Esophagus squamous epithelium (tissue), 5 donors: ENCODE data around the gene LRP1. TPM values are rescaled to one million over a fixed set of nuclear protein-coding genes. Genes with fewer than 3 reads are reported as not detected.
A peak's percentile ranks its signal among the peaks of the same experiment; 100 is the strongest.

Experiments used
- DNase-seq: peaks from one replicate; lab custom pipeline; 2025; lab: John Stamatoyannopoulos, UW
- H3K27ac ChIP-seq, 4 donors: fragments of 200-600 bp; sonication (generic); one replicate each; pipeline ENCODE4 v1.5.1; 2016 to 2019; ENCODE audit warnings: mild to moderate bottlenecking in 1 of 4
- H3K27me3 ChIP-seq, 4 donors: fragments of 200-600 bp; sonication (generic); 1 replicate in 3 of 4; 2 replicates in 1 of 4; pipeline versions ENCODE4 v1.5.1 to v1.6.0; 2017 to 2021; ENCODE audit warnings: antibody characterized with exemption in 1 of 4
- H3K36me3 ChIP-seq, 3 donors: fragments of 200-600 bp; sonication (generic); one replicate each; pipeline ENCODE4 v1.5.1; 2016 to 2019
- H3K4me1 ChIP-seq, 3 donors: fragments of 200-600 bp; sonication (generic); one replicate each; pipeline ENCODE4 v1.5.1; 2017 to 2019
- H3K4me3 ChIP-seq, 4 donors: fragments of 200-600 bp; sonication (generic); 1 replicate in 3 of 4; 2 replicates in 1 of 4; pipeline ENCODE4 v1.5.1; 2016 to 2019; ENCODE audit warnings: mild to moderate bottlenecking in 2 of 4, moderate library complexity in 1 of 4
- H3K9me3 ChIP-seq, 3 donors: fragments of 200-600 bp; sonication (generic); one replicate each; pipeline ENCODE4 v1.5.1; 2016 to 2019
- CTCF ChIP-seq, 6 experiments: fragments of 450-650 bp in 4 of 6; fragments of 200-600 bp in 2 of 6; sonication (generic) in 2 of 6; IDR thresholded peaks; one replicate each; pipeline ENCODE4 v1.5.1; 2016 to 2019; ENCODE audit warnings: antibody characterized with exemption in 6 of 6, mild to moderate bottlenecking in 4 of 6, moderate library complexity in 4 of 6
- POLR2A ChIP-seq, 4 donors: fragments of 450-650 bp; IDR thresholded peaks; one replicate each; pipeline ENCODE4 v1.6.1; 2017; ENCODE audit warnings: antibody characterized with exemption in 4 of 4, mild to moderate bottlenecking in 4 of 4, moderate library complexity in 3 of 4
- WGBS, 2 donors: methylation state at CpG; one replicate each; pipeline ENCODE4 v1.1.5; 2018; 5-methylcytosine and 5-hydroxymethylcytosine counted together
- intact Hi-C: fragments of 100-400 bp; cut with DNase I; formaldehyde crosslinking; loops from one replicate; pipeline ENCODE4 v1.15.0; 2022
- total RNA-seq, 4 donors: library from RNA; depleted of rRNA; stranded (reverse); fragments of >200 nt; gene quantifications; one replicate each; pipeline ENCODE4 v1.1.0, GENCODE V29; 2016
- donor health status: DM: yes; HTN: yes; CAD: no.

Gene LRP1
- total RNA-seq, 4 donors from 2014 or later = 60.8 to 147 (median 81.9) TPM

GRCh38 chr12:57094208-57095160 is 33.8 kb upstream of the LRP1 start:
- H3K27me3 ChIP-seq = no peaks in the 10 kb centered on the region
- no peaks in the 10 kb centered on the region for H3K9me3 ChIP-seq
- no peak for TF ChIP-seq CTCF (IDR thresholded peaks at IDR 0.05)
- no peak for TF ChIP-seq POLR2A (IDR thresholded peaks at IDR 0.05)
- intact Hi-C loops = no loop called here
- 24 to 43% methylated on average over 11 to 15 of the region's 15 CpGs for WGBS, 2 donors
- H3K27ac ChIP-seq = peak overlapping the region; percentile 76 to 100 (median 98)
- peaks cover 55 to 99% (median 66%) of the 10 kb centered on the region in 3 donors for H3K4me1 ChIP-seq
- DNase-seq = no peak
- H3K4me3 ChIP-seq = peak overlapping the region in 2 of 4 donors; percentile 6 to 38
- peaks cover 23 to 82% (median 35%) of the 10 kb centered on the region in 3 donors for H3K36me3 ChIP-seq

GRCh38 chr12:57095440-57095839 is 32.8 kb upstream of the LRP1 start:
- H3K4me1 ChIP-seq = peaks cover 55 to 100% (median 64%) of the 10 kb centered on the region in 3 donors
- TF ChIP-seq CTCF (IDR thresholded peaks at IDR 0.05) (no peak), POLR2A (IDR thresholded peaks at IDR 0.05) (no peak)

GRCh38 chr12:57096099-57096572 is 32.1 kb upstream of the LRP1 start:
- WGBS, 2 donors = 49 to 54% methylated on average over 4 to 6 of the region's 6 CpGs

More at GRCh38 chr12:57095440-57095839, 32.8 kb upstream of the LRP1 start:
- Histone ChIP-seq H3K36me3 (peaks cover 26 to 92% (median 35%) of the 10 kb centered on the region in 3 donors), H3K4me3 (no peak overlapping the region), H3K9me3 (no peaks in the 10 kb centered on the region), H3K27ac (peak overlapping the region; percentile 76 to 100 (median 98)), H3K27me3 (no peaks in the 10 kb centered on the region)
- WGBS, 2 donors = 42 to 65% methylated on average over 2 to 3 of the region's 3 CpGs
- intact Hi-C loops = no loop called here
- no peak for DNase-seq

GRCh38 chr12:57096748-57097553 is 31.3 kb upstream of the LRP1 start:
- Histone ChIP-seq H3K4me1 (peaks cover 49 to 100% (median 50%) of the 10 kb centered on the region in 3 donors), H3K27ac (peak overlapping the region; percentile 76 to 100 (median 98)), H3K36me3 (peaks cover 26 to 94% (median 30%) of the 10 kb centered on the region in 3 donors), H3K27me3 (no peaks in the 10 kb centered on the region), H3K9me3 (no peaks in the 10 kb centered on the region), H3K4me3 (no peak overlapping the region)
- intact Hi-C loops = no loop called here
- DNase-seq = no peak
- TF ChIP-seq POLR2A (IDR thresholded peaks at IDR 0.05) (no peak), CTCF (IDR thresholded peaks at IDR 0.05) (no peak)
- 83 to 84% methylated on average over 6 of the region's 8 CpGs for WGBS, 2 donors

More at GRCh38 chr12:57096099-57096572, 32.1 kb upstream of the LRP1 start:
- H3K4me1 ChIP-seq = peaks cover 52 to 100% (median 57%) of the 10 kb centered on the region in 3 donors
- no peak for DNase-seq
- peak overlapping the region; percentile 76 to 100 (median 98) for H3K27ac ChIP-seq
- no peak overlapping the region for H3K4me3 ChIP-seq
- H3K27me3 ChIP-seq = no peaks in the 10 kb centered on the region
- intact Hi-C loops = no loop called here
- no peaks in the 10 kb centered on the region for H3K9me3 ChIP-seq
- H3K36me3 ChIP-seq = peaks cover 26 to 94% (median 35%) of the 10 kb centered on the region in 3 donors
- TF ChIP-seq POLR2A (IDR thresholded peaks at IDR 0.05) (peak in 1 of 4 donors; percentile 7), CTCF (IDR thresholded peaks at IDR 0.05) (no peak)
